Measurements from ENCODE around the gene SMAD7. TPM values are rescaled to one million over a fixed set of nuclear protein-coding genes. Genes with fewer than 3 reads are reported as not detected.

SMAD7 gene
- total and polyA plus RNA-seq, 10 of the 15 experiments (the other 5 are each of a cell fraction or from before 2014, with no cell fraction given) = 1.3 to 22.5 (median 8.0) TPM

DNA sequence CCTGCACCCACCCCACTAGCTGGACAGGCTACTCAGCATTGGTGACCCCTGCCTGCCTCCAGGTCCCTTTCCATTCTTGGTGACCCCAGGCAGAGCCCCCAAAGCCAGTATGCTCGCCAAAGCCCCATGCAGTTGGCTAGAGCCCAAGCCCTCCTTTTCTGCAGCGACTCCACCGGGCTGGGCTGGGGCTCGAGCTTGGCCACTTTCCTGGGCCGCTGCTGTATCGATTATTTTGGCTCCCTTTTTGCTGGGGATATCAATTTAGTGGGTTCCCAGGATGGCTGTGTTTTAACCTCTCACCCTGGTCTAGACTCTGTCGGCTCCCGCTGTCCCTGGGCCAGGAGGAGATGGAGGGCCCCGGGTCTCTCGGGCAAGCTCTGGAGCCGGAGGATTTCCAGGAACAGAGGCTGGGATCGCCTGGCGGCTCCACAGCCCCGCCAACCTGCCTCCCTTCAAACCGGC lies 76.0 kb downstream of the SMAD7 start (continued):
- TF ChIP-seq, protein P1, sequence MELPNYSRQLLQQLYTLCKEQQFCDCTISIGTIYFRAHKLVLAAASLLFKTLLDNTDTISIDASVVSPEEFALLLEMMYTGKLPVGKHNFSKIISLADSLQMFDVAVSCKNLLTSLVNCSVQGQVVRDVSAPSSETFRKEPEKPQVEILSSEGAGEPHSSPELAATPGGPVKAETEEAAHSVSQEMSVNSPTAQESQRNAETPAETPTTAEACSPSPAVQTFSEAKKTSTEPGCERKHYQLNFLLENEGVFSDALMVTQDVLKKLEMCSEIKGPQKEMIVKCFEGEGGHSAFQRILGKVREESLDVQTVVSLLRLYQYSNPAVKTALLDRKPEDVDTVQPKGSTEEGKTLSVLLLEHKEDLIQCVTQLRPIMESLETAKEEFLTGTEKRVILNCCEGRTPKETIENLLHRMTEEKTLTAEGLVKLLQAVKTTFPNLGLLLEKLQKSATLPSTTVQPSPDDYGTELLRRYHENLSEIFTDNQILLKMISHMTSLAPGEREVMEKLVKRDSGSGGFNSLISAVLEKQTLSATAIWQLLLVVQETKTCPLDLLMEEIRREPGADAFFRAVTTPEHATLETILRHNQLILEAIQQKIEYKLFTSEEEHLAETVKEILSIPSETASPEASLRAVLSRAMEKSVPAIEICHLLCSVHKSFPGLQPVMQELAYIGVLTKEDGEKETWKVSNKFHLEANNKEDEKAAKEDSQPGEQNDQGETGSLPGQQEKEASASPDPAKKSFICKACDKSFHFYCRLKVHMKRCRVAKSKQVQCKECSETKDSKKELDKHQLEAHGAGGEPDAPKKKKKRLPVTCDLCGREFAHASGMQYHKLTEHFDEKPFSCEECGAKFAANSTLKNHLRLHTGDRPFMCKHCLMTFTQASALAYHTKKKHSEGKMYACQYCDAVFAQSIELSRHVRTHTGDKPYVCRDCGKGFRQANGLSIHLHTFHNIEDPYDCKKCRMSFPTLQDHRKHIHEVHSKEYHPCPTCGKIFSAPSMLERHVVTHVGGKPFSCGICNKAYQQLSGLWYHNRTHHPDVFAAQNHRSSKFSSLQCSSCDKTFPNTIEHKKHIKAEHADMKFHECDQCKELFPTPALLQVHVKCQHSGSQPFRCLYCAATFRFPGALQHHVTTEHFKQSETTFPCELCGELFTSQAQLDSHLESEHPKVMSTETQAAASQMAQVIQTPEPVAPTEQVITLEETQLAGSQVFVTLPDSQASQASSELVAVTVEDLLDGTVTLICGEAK (IDR thresholded peaks at IDR 0.05; ENCODE audit: borderline replicate concordance) = no peak
- no peak for TF ChIP-seq YBX1 (IDR thresholded peaks at IDR 0.05)
- TF ChIP-seq RELA (IDR thresholded peaks at IDR 0.05; ENCODE audit: borderline replicate concordance, partially characterized antibody) = no peak
- TF ChIP-seq TAF1 (IDR thresholded peaks at IDR 0.05; ENCODE audit: borderline replicate concordance, low read depth, low read length) = no peak
- TF ChIP-seq, protein P2, sequence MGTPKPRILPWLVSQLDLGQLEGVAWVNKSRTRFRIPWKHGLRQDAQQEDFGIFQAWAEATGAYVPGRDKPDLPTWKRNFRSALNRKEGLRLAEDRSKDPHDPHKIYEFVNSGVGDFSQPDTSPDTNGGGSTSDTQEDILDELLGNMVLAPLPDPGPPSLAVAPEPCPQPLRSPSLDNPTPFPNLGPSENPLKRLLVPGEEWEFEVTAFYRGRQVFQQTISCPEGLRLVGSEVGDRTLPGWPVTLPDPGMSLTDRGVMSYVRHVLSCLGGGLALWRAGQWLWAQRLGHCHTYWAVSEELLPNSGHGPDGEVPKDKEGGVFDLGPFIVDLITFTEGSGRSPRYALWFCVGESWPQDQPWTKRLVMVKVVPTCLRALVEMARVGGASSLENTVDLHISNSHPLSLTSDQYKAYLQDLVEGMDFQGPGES (IDR thresholded peaks at IDR 0.05) = no peak
- TF ChIP-seq, protein P3, sequence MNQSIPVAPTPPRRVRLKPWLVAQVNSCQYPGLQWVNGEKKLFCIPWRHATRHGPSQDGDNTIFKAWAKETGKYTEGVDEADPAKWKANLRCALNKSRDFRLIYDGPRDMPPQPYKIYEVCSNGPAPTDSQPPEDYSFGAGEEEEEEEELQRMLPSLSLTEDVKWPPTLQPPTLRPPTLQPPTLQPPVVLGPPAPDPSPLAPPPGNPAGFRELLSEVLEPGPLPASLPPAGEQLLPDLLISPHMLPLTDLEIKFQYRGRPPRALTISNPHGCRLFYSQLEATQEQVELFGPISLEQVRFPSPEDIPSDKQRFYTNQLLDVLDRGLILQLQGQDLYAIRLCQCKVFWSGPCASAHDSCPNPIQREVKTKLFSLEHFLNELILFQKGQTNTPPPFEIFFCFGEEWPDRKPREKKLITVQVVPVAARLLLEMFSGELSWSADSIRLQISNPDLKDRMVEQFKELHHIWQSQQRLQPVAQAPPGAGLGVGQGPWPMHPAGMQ (IDR thresholded peaks at IDR 0.05; ENCODE audit: borderline replicate concordance) = no peak
